HG03025 (cell line): Measurements from ENCODE around the gene ANP32B.

Experiments used
- ATAC-seq: cut with Tn5 transposase; IDR thresholded peaks from one replicate; pipeline ENCODE4 v1.9.1; 2021; ENCODE audit warnings: mild to moderate bottlenecking, moderate library complexity; ENCODE audit not compliant: unreplicated experiment, low FRiP score

The ANP32B gene

DNA sequence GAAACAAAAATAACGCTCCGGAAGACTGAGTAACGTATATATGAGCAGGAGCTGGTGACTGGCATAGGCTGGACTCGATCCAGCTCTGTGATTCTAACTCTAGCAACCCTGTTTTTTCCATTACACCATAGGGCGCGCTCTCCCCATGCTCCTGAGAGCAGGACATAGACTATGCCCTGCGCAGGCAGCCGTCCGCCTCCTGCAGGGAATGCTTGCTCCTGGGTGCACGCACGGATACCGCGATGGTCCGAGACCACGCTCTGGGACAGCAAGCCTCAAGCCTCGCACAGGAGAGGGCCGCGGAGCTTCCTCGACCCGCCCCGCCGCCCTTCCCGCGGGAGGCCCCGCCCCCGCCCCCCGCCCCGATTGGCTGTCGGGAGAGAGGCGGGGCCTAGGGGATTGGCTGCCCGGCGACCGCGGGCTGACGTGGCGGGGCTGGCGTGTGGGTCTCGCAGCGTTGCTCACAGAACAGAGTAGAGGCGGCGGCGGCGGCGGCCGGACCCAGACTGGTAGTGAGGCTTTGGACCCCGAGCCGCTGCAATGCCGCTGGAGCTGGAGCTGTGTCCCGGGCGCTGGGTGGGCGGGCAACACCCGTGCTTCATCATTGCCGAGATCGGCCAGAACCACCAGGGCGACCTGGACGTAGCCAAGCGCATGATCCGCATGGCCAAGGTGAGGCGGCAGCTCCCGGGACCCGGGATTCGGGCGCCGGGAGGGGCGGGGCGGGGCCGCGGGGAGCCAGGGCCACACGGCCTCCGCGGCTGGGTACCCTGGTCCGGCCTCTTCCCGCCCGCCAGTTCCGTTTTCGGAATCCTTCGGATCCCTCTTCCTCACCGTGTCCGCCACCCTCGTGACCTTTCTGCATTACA, 73.4 kb downstream of the ANP32B start, which contains the start of gene NANS:
NANS (plus strand) TSS at position 464 of the 869 bp plus-strand sequence; CDS start at position 541, 77 bp downstream.
- peak; percentile 92 for ATAC-seq

- no peak for ATAC-seq
Measured at GRCh38 chr9:98057138-98057799, 74.1 kb downstream of the ANP32B start.

GRCh38 chr9:98062161-98062560, 79.0 kb downstream of the ANP32B start:
- no peak for ATAC-seq

DNA sequence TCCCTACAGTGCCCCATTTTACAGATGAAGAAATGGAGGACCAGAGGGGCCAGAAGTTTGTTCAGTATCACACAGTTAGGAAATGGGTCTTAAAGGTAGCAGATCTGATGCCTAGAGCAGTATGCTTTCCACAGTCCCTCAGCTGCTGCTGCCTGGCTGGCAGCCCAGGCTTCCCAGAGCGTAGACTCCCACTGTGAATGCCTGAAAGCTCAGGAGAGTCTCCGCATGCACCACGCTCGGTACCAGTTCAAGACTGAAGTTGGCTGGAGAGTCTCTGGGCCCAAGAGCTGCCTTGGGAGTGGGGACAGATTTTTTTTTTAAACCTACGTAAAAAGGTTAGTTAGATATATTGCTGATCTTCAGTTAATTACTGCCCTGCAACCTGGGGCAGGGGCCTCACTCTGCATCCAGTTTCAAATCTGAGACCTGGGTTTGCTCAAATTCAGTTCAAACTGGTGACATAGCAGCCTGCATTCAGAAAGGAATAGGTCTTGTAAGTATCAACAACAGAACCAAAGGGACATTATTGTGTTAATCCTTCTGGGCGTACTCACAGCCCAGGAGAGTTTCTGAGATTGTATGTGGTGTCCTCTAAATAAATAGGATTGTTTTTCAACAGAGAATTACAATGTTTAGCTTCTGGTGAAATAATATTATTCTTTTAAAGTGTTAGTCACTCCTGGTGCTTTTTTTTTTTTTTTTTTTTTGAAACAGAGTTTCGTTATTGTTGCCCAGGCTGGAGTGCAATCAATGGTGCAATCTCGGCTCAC, 81.7 kb downstream of the ANP32B start:
- no peak for ATAC-seq
